A549 (cell line): ENCODE measurements around the gene PEDS1. TPM values are rescaled to one million over a fixed set of nuclear protein-coding genes. Genes with fewer than 3 reads are reported as not detected.

Source experiments
- ATAC-seq, 2 experiments: fragments of 200-7000 bp in 1 of 2; fragments of >200 bp in 1 of 2; cut with Nextera tagmentation in 1 of 2; cut with Tn5 transposase in 1 of 2; 3 replicates each; pipeline versions ENCODE4 v1.8.0 to v1.9.1; 2018 to 2020; ENCODE audit warnings: mild to moderate bottlenecking in 1 of 2, moderate library complexity in 1 of 2
- CTCF ChIA-PET: fragments of 300-600 bp; sonication (Branson Sonifier 250); formaldehyde crosslinking; extraction: SDS; loops from one replicate; lab custom pipeline; 2021; ENCODE audit warnings: antibody characterized with exemption, inconsistent platforms; lab: Yijun Ruan, JAX
- POLR2A ChIA-PET: fragments of 350-600 bp; formaldehyde crosslinking; extraction: SDS; loops from one replicate; lab custom pipeline; 2021; ENCODE audit warnings: antibody characterized with exemption, inconsistent platforms; lab: Yijun Ruan, JAX
- DNase-seq, 2 experiments: peaks; one replicate each; pipeline versions ENCODE4 v3.0.0 to v3.0.0-alpha.2; 2011 to 2016; ENCODE audit warnings: low read depth in 1 of 2, low spot score in 1 of 2
- FAIRE-seq: peaks from 2 replicates; lab custom pipeline; 2011; peaks lifted over from hg19 to GRCh38; lab: Jason Lieb, UNC
- H3K27ac ChIP-seq, 2 experiments: fragments of >200 bp; sonication (Bioruptor Twin); formaldehyde crosslinking; 3 replicates each; pipeline ENCODE4 v1.5.1; 2016 to 2017
- H3K4me1 ChIP-seq: fragments of >200 bp; sonication (Bioruptor Twin); formaldehyde crosslinking; 3 replicates; pipeline ENCODE4 v1.6.1; 2016
- H3K4me2 ChIP-seq: fragments of >200 bp; sonication (Bioruptor Twin); formaldehyde crosslinking; 3 replicates; pipeline ENCODE4 v1.6.1; 2016
- H3K4me3 ChIP-seq: fragments of >200 bp; sonication (Bioruptor Twin); formaldehyde crosslinking; 3 replicates; pipeline ENCODE4 v1.5.1; 2016
- H3K9me3 ChIP-seq: fragments of >200 bp; sonication (Bioruptor Twin); formaldehyde crosslinking; 3 replicates; pipeline ENCODE4 v1.6.1; 2016
- BHLHE40 ChIP-seq: IDR thresholded peaks from 2 replicates; pipeline ENCODE4 v1.6.1; 2012; ENCODE audit warnings: low read depth, low read length, inconsistent platforms
- CEBPB ChIP-seq, 2 experiments: fragments of >200 bp in 1 of 2; sonication (Bioruptor Twin) in 1 of 2; formaldehyde crosslinking in 1 of 2; IDR thresholded peaks; 2 replicates each; pipeline ENCODE4 v1.6.1; 2012 to 2016
- CHD2 ChIP-seq: fragments of 150-350 bp; IDR thresholded peaks from 2 replicates; pipeline ENCODE4 v1.6.1; 2014; ENCODE audit warnings: low read length; ENCODE audit not compliant: partially characterized antibody
- CHD4 ChIP-seq: fragments of 200-600 bp; sonication (generic); IDR thresholded peaks from 2 replicates; pipeline ENCODE4 v1.6.1; 2016; ENCODE audit warnings: antibody characterized with exemption, mild to moderate bottlenecking, borderline replicate concordance
- CTCF ChIP-seq: fragments of >200 bp; sonication (Bioruptor Twin); formaldehyde crosslinking; IDR thresholded peaks from 3 replicates; pipeline ENCODE4 v1.5.1; 2016
- EHF ChIP-seq: fragments of 250-450 bp; sonication (Bioruptor Pico); IDR thresholded peaks from 2 replicates; pipeline ENCODE4 v1.5.0; 2020; ENCODE audit warnings: mild to moderate bottlenecking
- ESRRA ChIP-seq: fragments of 150-350 bp; IDR thresholded peaks from 2 replicates; pipeline ENCODE4 v1.6.1; 2014; ENCODE audit warnings: mild to moderate bottlenecking, low read length, borderline replicate concordance
- HDAC2 ChIP-seq: fragments of 200-600 bp; sonication (generic); IDR thresholded peaks from 2 replicates; pipeline ENCODE4 v1.6.1; 2016
- HOXA7 ChIP-seq: fragments of 250-450 bp; sonication (Bioruptor Pico); IDR thresholded peaks from 2 replicates; pipeline ENCODE4 v1.5.0; 2020; ENCODE audit warnings: mild to moderate bottlenecking, moderate library complexity
- KDM5A ChIP-seq: fragments of 200-600 bp; sonication (generic); IDR thresholded peaks from 2 replicates; pipeline ENCODE4 v1.6.1; 2016; ENCODE audit warnings: antibody characterized with exemption, mild to moderate bottlenecking
- MAZ ChIP-seq: fragments of 150-350 bp; IDR thresholded peaks from 2 replicates; pipeline ENCODE4 v1.6.1; 2014; ENCODE audit warnings: antibody characterized with exemption, low read depth, low read length, borderline replicate concordance
- POLR2A ChIP-seq: IDR thresholded peaks from 2 replicates; pipeline ENCODE4 v1.6.1; 2012; ENCODE audit warnings: mild to moderate bottlenecking, low read length
- POLR2AphosphoS2 ChIP-seq: conservative IDR thresholded peaks from 2 replicates; pipeline ENCODE4 v1.6.1; 2012; ENCODE audit warnings: low read length, improper control_type of control experiment, inconsistent platforms
- RAD21 ChIP-seq, 2 experiments: fragments of >200 bp in 1 of 2; sonication (Bioruptor Twin) in 1 of 2; formaldehyde crosslinking in 1 of 2; IDR thresholded peaks in 1 of 2; conservative IDR thresholded peaks in 1 of 2; 2 replicates in 1 of 2; 3 replicates in 1 of 2; pipeline ENCODE4 v1.6.1; 2012 to 2018; ENCODE audit warnings: inconsistent platforms in 1 of 2
- RARB ChIP-seq: fragments of 250-450 bp; sonication (Bioruptor Pico); IDR thresholded peaks from 2 replicates; pipeline ENCODE4 v1.8.0; 2021; ENCODE audit warnings: mild to moderate bottlenecking, moderate library complexity
- RFX5 ChIP-seq: fragments of 450-650 bp; IDR thresholded peaks from 2 replicates; pipeline ENCODE4 v1.7.1; 2014; ENCODE audit warnings: antibody characterized with exemption, mild to moderate bottlenecking, moderate library complexity
- TFCP2L1 ChIP-seq: fragments of 250-450 bp; sonication (Bioruptor Pico); IDR thresholded peaks from 2 replicates; pipeline ENCODE4 v1.5.0; 2021; ENCODE audit warnings: mild to moderate bottlenecking
- ZSCAN20 ChIP-seq: fragments of 250-450 bp; sonication (Bioruptor Pico); IDR thresholded peaks from 2 replicates; pipeline ENCODE4 v1.8.0; 2022; ENCODE audit warnings: mild to moderate bottlenecking, moderate library complexity
- WGBS: methylation state at CpG from one replicate; pipeline ENCODE4 v1.1.6; 2017; ENCODE audit errors: missing lambda C conversion rate; 5-methylcytosine and 5-hydroxymethylcytosine counted together
- polyA plus RNA-seq, 4 experiments: library from polyadenylated mRNA; depleted of rRNA in 3 of 4; stranded (reverse); fragments of >200 nt; fragmentation: RNase III in 1 of 4; extraction: RNeasy Plus Mini Kit Qiagen cat#74134 plus additional on column Dnase treatment in 1 of 4; gene quantifications; 2 replicates in 3 of 4; 3 replicates in 1 of 4; pipeline ENCODE4 v1.2.3, GENCODE V29; 2011 to 2017
- TF ChIP-seq, protein P1 (sequence below): fragments of 150-350 bp; IDR thresholded peaks from 2 replicates; pipeline ENCODE4 v1.6.1; 2014; ENCODE audit warnings: low read depth, mild to moderate bottlenecking, low read length
- TF ChIP-seq, protein P2 (sequence below): fragments of >200 bp; sonication (Bioruptor Twin); formaldehyde crosslinking; IDR thresholded peaks from 2 replicates; pipeline ENCODE4 v1.6.1; 2016

PEDS1 gene
- polyA plus RNA-seq, 2 of the 4 experiments (the other 2 are of a cell fraction): 24.5 to 25.8 TPM

- peak in 1 of 2 experiments; percentile 26; a peak in 2 of 5 replicates for TF ChIP-seq RAD21 (conservative IDR thresholded peaks at IDR 0.05 in 1 of 2, IDR thresholded peaks at IDR 0.05 in 1 of 2)
- no peak for TF ChIP-seq CTCF
- no peak for TF ChIP-seq POLR2A
- no peak for TF ChIP-seq TFCP2L1 (CRISPR knock-in tag)
- FAIRE-seq: no peak
- Histone ChIP-seq H3K4me3 (peak overlapping the region; percentile 100), H3K4me2 (peak overlapping the region; percentile 99), H3K4me1 (peaks cover 39% of the 10 kb centered on the region), H3K27ac (peak overlapping the region; percentile 95 to 99), H3K9me3 (no peaks in the 10 kb centered on the region)
- ChIA-PET CTCF (interaction anchor here (0.6 to 9.3 kb wide), 13 partner anchors 8 to 350 kb away, joined by 3 to 161 read pairs (median 10); no protein-coding TSS in a partner anchor), POLR2A (interaction anchor here (1.1 to 3.0 kb wide), 6 partner anchors 8 to 37 kb away, joined by 3 to 48 read pairs (median 10); no protein-coding TSS in a partner anchor)
- WGBS: 19% methylated on average over 4 of the region's 4 CpGs
- ATAC-seq: no peak; a peak in 1 of 6 replicates
- DNase-seq: no peak
These were observed 950 bp downstream of the PEDS1 start for GRCh38 chr20:50152394-50153152.

DNA sequence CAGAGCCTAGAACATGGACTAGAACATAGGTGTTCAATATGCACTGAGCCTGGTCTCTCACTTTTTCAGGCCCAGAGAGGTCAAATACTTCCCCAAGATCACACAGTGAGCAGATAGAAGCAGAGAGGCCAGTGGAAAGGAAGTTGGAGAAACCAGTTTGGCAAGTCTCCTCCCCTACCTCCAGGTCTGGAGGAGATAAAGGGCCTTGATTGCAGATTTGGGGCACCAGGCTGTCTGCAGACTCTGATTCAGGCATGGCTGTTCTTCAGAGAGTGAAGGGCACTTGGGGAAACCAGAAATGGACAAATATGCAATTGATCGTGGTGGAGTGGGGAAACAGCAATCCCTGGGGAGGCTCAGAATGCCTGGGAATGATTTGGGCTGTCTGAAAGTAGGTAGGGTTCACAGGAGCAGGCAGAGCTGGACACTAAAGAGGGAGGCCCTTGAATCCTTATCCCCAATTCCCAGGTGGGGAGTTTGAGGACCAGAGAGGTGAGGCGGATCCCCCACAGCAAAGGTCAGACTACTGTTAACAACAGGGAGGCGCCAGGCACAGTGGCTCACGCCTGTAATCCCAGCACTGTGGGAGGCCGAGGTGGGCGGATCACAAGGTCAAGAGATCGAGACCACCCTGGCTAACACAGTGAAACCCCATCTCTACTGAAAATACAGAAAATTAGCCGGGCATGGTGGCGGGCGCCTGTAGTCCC lies 2.3 kb downstream of the PEDS1 start:
- WGBS: 84% methylated on average over 10 of the region's 10 CpGs
- POLR2A ChIA-PET: no interaction called here
- ATAC-seq (no peak), DNase-seq (no peak), FAIRE-seq (no peak)
- CTCF ChIA-PET: interaction anchor here (0.6 to 9.3 kb wide), 10 partner anchors 9 to 38 kb away, joined by 3 to 161 read pairs (median 12); partner anchors contain the start of gene UBE2V1
- Histone ChIP-seq H3K4me1 (peaks cover 50% of the 10 kb centered on the region), H3K27ac (peak overlapping the region; percentile 28 to 95; a peak in 5 of 6 replicates), H3K4me3 (no peak overlapping the region), H3K4me2 (peak overlapping the region; percentile 99), H3K9me3 (no peaks in the 10 kb centered on the region)
- TF ChIP-seq RARB (CRISPR knock-in tag): no peak
- no peak for TF ChIP-seq CHD4
- no peak for TF ChIP-seq KDM5A
- TF ChIP-seq, protein P1, sequence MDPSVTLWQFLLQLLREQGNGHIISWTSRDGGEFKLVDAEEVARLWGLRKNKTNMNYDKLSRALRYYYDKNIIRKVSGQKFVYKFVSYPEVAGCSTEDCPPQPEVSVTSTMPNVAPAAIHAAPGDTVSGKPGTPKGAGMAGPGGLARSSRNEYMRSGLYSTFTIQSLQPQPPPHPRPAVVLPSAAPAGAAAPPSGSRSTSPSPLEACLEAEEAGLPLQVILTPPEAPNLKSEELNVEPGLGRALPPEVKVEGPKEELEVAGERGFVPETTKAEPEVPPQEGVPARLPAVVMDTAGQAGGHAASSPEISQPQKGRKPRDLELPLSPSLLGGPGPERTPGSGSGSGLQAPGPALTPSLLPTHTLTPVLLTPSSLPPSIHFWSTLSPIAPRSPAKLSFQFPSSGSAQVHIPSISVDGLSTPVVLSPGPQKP: no peak
- no peak for TF ChIP-seq EHF
- TF ChIP-seq, protein P2, sequence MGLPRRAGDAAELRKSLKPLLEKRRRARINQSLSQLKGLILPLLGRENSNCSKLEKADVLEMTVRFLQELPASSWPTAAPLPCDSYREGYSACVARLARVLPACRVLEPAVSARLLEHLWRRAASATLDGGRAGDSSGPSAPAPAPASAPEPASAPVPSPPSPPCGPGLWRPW: no peak
- no peak for TF ChIP-seq RFX5
- TF ChIP-seq HDAC2: no peak
- TF ChIP-seq POLR2AphosphoS2: no peak
- no peak for TF ChIP-seq CEBPB (IDR thresholded peaks at IDR 0.05)
- no peak for TF ChIP-seq RAD21 (conservative IDR thresholded peaks at IDR 0.05 in 1 of 2, IDR thresholded peaks at IDR 0.05 in 1 of 2)
- TF ChIP-seq CTCF: no peak
- TF ChIP-seq CHD2: no peak
- no peak for TF ChIP-seq BHLHE40
- TF ChIP-seq ESRRA: no peak
- TF ChIP-seq HOXA7 (CRISPR knock-in tag): no peak
- TF ChIP-seq ZSCAN20: no peak
- TF ChIP-seq MAZ: no peak
